Endothelial cell of umbilical vein (primary cell): ENCODE results near the gene LAMP5.

Experiments
- CTCF ChIP-seq, 2 donors: IDR thresholded peaks; 1 replicate in 1 of 2; 2 replicates in 1 of 2; pipeline ENCODE4 v1.5.1; 2011; ENCODE audit warnings: low read length in 2 of 2, mild to moderate bottlenecking in 2 of 2, moderate library complexity in 2 of 2, control low read depth in 1 of 2, inconsistent platforms in 1 of 2, low read depth in 1 of 2; ENCODE audit not compliant: insufficient read depth in 1 of 2; ENCODE audit errors: extremely low read depth in 1 of 2
- EZH2 ChIP-seq: IDR thresholded peaks from 2 replicates; pipeline ENCODE4 v1.6.1; 2012; ENCODE audit warnings: borderline replicate concordance, low read depth, mild to moderate bottlenecking, moderate library complexity, low read length, inconsistent platforms; ENCODE audit not compliant: severe bottlenecking
- FOS ChIP-seq: IDR thresholded peaks from 2 replicates; pipeline ENCODE4 v1.6.1; 2011; ENCODE audit warnings: mild to moderate bottlenecking, low read length, moderate library complexity, borderline replicate concordance; ENCODE audit not compliant: insufficient read depth
- GATA2 ChIP-seq: IDR thresholded peaks from 2 replicates; pipeline ENCODE4 v1.7.0; 2011; ENCODE audit warnings: low read depth, mild to moderate bottlenecking, moderate library complexity, mixed read lengths, low read length; ENCODE audit not compliant: insufficient read length, insufficient read depth
- JUN ChIP-seq: IDR thresholded peaks from 2 replicates; pipeline ENCODE4 v1.6.1; 2011; ENCODE audit warnings: borderline replicate concordance, low read depth; ENCODE audit not compliant: insufficient read length, insufficient read depth
- MYC ChIP-seq: IDR thresholded peaks from one replicate; pipeline ENCODE4 v1.6.1; 2011; ENCODE audit warnings: mild to moderate bottlenecking, low read depth, low read length
- POLR2A ChIP-seq: IDR thresholded peaks from 2 replicates; pipeline ENCODE4 v1.6.1; 2012; ENCODE audit warnings: low read depth, mild to moderate bottlenecking, control low read depth, low read length
- POLR2AphosphoS5 ChIP-seq: IDR thresholded peaks from 2 replicates; pipeline ENCODE4 v1.6.1; 2012; ENCODE audit warnings: low read depth, mild to moderate bottlenecking, control low read depth, low read length, moderate library complexity; ENCODE audit not compliant: insufficient read depth
- TF ChIP-seq, protein P1 (sequence below): IDR thresholded peaks from 2 replicates; pipeline ENCODE4 v1.6.1; 2011; ENCODE audit not compliant: insufficient read depth, insufficient read length

DNA sequence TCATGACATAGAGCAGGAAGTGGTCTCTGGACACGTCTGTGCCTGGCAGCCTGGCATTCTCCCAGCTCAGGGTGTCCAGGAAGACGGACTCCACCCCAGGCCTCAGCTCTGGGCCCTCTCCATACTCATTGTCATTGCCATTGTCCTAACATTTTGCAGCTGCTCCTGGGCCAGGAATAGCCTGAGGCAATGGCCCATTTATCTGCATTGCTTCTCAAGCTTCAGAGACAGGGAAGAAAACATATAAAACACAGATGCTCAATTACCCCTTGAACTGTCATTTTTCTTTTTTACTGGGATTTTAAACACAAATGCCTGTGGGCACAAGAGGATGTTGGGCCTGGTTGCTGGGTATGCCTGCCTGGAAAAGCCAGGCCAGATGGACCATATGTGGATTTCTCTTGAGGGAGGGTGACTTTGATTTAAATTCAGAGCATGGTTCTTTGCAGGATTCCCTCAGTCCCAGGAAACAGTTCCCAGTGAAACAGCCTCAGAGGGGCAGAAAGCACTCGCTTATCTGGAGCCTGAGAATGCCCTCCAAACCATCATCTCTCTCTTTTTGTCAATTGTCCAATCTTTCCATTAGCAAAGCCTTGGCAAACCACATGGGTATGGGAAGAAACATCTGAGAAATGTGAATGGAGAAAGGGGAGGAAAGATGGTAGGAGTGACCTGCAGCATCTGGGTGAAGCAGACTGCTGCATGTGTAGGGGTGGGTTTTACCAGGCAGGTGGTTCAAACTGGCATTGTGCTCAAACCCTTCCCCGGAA lies 17.9 kb downstream of the LAMP5 start:
- no peak for TF ChIP-seq CTCF (IDR thresholded peaks at IDR 0.05; ENCODE audit: extremely low read depth in 1 of 2, insufficient read depth in 1 of 2, low read depth in 1 of 2, low read length in 2 of 2)
- no peak for TF ChIP-seq EZH2
- no peak for TF ChIP-seq POLR2AphosphoS5
- TF ChIP-seq POLR2A, result no peak
- no peak for TF ChIP-seq JUN
- no peak for TF ChIP-seq MYC
- TF ChIP-seq FOS, result no peak
- TF ChIP-seq, protein P1, sequence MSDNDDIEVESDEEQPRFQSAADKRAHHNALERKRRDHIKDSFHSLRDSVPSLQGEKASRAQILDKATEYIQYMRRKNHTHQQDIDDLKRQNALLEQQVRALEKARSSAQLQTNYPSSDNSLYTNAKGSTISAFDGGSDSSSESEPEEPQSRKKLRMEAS, result no peak
- TF ChIP-seq GATA2, result no peak
